Measurements from ENCODE around the gene LRRC8C. TPM values are rescaled to one million over a fixed set of nuclear protein-coding genes. Genes with fewer than 3 reads are reported as not detected.

The LRRC8C gene
- total RNA-seq, 1 donor from 2014 or later: 12.6 TPM

GRCh38 chr1:89698624-89699023, 65.7 kb downstream of the LRRC8C start:
- ATAC-seq (no peak), DNase-seq (no peak)

GRCh38 chr1:89699451-89699986, 66.6 kb downstream of the LRRC8C start:
- no peaks in the 10 kb centered on the region for H3K27me3 ChIP-seq
- no peak overlapping the region for H3K27ac ChIP-seq
- TF ChIP-seq CTCF (IDR thresholded peaks at IDR 0.05): no peak
- DNase-seq: no peak
- H3K9me3 ChIP-seq: no peaks in the 10 kb centered on the region
- H3K4me3 ChIP-seq: no peak overlapping the region
- H3K36me3 ChIP-seq: no peaks in the 10 kb centered on the region
- H3K4me1 ChIP-seq: peaks cover 28% of the 10 kb centered on the region
- no peak for ATAC-seq
- intact Hi-C loops (cut with DNase I): no loop called here

More at GRCh38 chr1:89698624-89699023, 65.7 kb downstream of the LRRC8C start:
- Histone ChIP-seq H3K4me1 (peaks cover 37% of the 10 kb centered on the region), H3K36me3 (no peaks in the 10 kb centered on the region), H3K27ac (no peak overlapping the region), H3K27me3 (no peaks in the 10 kb centered on the region), H3K9me3 (no peaks in the 10 kb centered on the region), H3K4me3 (no peak overlapping the region)
- intact Hi-C loops (cut with DNase I): no loop called here
- no peak for TF ChIP-seq CTCF (IDR thresholded peaks at IDR 0.05)

- no peak for ATAC-seq
- DNase-seq: no peak
- Histone ChIP-seq H3K9me3 (no peaks in the 10 kb centered on the region), H3K4me3 (no peak overlapping the region), H3K4me1 (peaks cover 10% of the 10 kb centered on the region), H3K27ac (no peak overlapping the region), H3K27me3 (no peaks in the 10 kb centered on the region), H3K36me3 (no peaks in the 10 kb centered on the region)
- no peak for TF ChIP-seq CTCF (IDR thresholded peaks at IDR 0.05)
- intact Hi-C loops (cut with DNase I): no loop called here
These were observed 68.9 kb downstream of the LRRC8C start for GRCh38 chr1:89701746-89702241.

- ATAC-seq: no peak
- H3K4me3 ChIP-seq: no peak overlapping the region
- no peak for TF ChIP-seq CTCF (IDR thresholded peaks at IDR 0.05)
- H3K36me3 ChIP-seq: no peaks in the 10 kb centered on the region
- no peaks in the 10 kb centered on the region for H3K27me3 ChIP-seq
- no peaks in the 10 kb centered on the region for H3K9me3 ChIP-seq
- H3K4me1 ChIP-seq: peaks cover 10% of the 10 kb centered on the region
- intact Hi-C loops (cut with DNase I): no loop called here
- no peak for DNase-seq
- H3K27ac ChIP-seq: no peak overlapping the region
These were observed 69.7 kb downstream of the LRRC8C start for GRCh38 chr1:89702520-89703045.

- Histone ChIP-seq H3K27ac (no peak overlapping the region), H3K4me3 (no peak overlapping the region), H3K36me3 (no peaks in the 10 kb centered on the region), H3K27me3 (no peaks in the 10 kb centered on the region), H3K4me1 (peaks cover 4% of the 10 kb centered on the region), H3K9me3 (no peaks in the 10 kb centered on the region)
- intact Hi-C loops (cut with DNase I): no loop called here
- DNase-seq (no peak), ATAC-seq (no peak)
- no peak for TF ChIP-seq CTCF (IDR thresholded peaks at IDR 0.05)
These were observed 70.5 kb downstream of the LRRC8C start for GRCh38 chr1:89703469-89703868.

Measured in upper lobe of right lung (tissue), 1 donor.